ENCODE results near the gene NOS3. TPM values are rescaled to one million over a fixed set of nuclear protein-coding genes. Genes with fewer than 3 reads are reported as not detected.

Gene NOS3
- total and polyA plus RNA-seq, 9 of the 15 experiments (the other 6 are each of a cell fraction or from before 2014, with no cell fraction given) = 1.1 to 121 (median 23.6) TPM

DNA sequence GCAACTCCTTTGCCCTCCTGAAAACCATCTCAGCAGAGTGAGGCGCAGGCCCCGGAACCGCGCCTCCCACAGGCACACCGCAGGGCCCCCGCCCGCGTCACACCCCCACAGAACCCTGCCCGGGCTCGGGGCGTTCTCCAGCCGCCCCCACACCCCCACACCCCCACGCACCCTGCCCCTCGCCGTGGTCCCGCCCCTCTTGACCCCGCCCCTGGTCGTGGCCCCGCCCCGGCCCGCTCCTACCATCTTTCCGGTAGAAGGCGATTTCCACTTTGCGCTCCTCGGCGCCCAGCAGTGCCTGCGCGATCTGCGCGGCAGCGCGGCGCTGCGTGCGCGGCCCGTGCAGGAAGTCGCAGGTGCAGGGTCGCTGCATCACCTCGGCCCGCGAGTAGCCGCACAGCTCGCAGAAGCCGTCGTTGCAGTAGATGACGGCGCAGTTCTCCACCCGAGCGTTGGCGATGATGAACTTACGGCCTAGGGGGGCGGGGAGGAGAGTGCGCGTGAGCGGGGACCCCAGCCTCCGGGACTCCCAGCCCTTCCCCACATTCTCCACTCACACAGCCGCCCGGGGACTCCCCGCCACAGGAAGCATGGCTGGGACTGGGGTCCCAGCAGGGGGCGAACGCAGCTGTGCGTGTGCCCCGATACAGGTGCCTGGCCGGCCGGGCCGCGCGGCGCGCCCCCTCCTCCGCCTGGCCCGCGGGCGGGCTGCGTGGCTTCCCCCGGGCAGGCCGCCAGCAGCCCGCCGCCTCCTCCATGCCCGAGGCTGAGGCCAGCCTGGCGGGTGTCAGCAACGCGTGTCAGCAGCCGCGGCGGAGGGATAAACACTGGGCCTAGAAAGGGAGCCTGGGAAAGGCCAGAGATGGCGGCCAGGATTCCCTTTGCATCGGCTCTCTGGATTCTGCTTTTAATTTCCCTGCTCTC lies 16.1 kb upstream of the NOS3 start (continued):
- TF ChIP-seq SIX5 (IDR thresholded peaks at IDR 0.05; ENCODE audit: borderline replicate concordance in 1 of 2, insufficient read depth in 1 of 2, low read depth in 1 of 2, low read length in 2 of 2) (no peak), KDM4B (IDR thresholded peaks at IDR 0.05; ENCODE audit: borderline replicate concordance in 2 of 2, low read depth in 1 of 2) (no peak), ZNF695 (CRISPR knock-in tag; IDR thresholded peaks at IDR 0.05) (no peak), WHSC1 (IDR thresholded peaks at IDR 0.05; ENCODE audit: low read length) (no peak), ZNF431 (CRISPR knock-in tag; IDR thresholded peaks at IDR 0.05) (no peak; the same call in 1 of the 2 replicates), PHB (CRISPR knock-in tag; IDR thresholded peaks at IDR 0.05) (peak; percentile 92), ZNF239 (CRISPR knock-in tag; IDR thresholded peaks at IDR 0.05) (no peak), SIN3B (IDR thresholded peaks at IDR 0.05; ENCODE audit: low read depth) (peak; percentile 46; the same call in 1 of the 2 replicates), MEF2A (IDR thresholded peaks at IDR 0.05; ENCODE audit: control insufficient read depth, low read depth, low read length) (no peak), TFE3 (CRISPR knock-in tag; IDR thresholded peaks at IDR 0.05) (no peak), EP300 (IDR thresholded peaks at IDR 0.05; ENCODE audit: low read length) (no peak), KLF16 (IDR thresholded peaks at IDR 0.05) (peak; percentile 39; the same call in 1 of the 2 replicates), ZNF280B (CRISPR knock-in tag; IDR thresholded peaks at IDR 0.05) (no peak), GTF3C2 (IDR thresholded peaks at IDR 0.05; ENCODE audit: borderline replicate concordance, extremely low read depth, insufficient read length) (no peak), NCOA1 (IDR thresholded peaks at IDR 0.05; ENCODE audit: low read depth) (no peak), MITF (IDR thresholded peaks at IDR 0.05) (no peak), FUS (optimal IDR thresholded peaks at IDR 0.05; ENCODE audit: low read depth, low read length) (no peak), ZC3H8 (IDR thresholded peaks at IDR 0.05) (no peak)
- TF ChIP-seq, protein P1, sequence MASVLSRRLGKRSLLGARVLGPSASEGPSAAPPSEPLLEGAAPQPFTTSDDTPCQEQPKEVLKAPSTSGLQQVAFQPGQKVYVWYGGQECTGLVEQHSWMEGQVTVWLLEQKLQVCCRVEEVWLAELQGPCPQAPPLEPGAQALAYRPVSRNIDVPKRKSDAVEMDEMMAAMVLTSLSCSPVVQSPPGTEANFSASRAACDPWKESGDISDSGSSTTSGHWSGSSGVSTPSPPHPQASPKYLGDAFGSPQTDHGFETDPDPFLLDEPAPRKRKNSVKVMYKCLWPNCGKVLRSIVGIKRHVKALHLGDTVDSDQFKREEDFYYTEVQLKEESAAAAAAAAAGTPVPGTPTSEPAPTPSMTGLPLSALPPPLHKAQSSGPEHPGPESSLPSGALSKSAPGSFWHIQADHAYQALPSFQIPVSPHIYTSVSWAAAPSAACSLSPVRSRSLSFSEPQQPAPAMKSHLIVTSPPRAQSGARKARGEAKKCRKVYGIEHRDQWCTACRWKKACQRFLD (CRISPR knock-in tag; IDR thresholded peaks at IDR 0.05) = no peak

Measured in K562 (cell line).